Smooth muscle cell of the pulmonary artery (primary cell): ENCODE measurements around the gene HGS. TPM values are rescaled to one million over a fixed set of nuclear protein-coding genes. Genes with fewer than 3 reads are reported as not detected.

ENCODE experiments used
- total RNA-seq: library from RNA; depleted of rRNA; stranded (reverse); fragments of >200 nt; gene quantifications from 2 replicates; pipeline ENCODE4 v1.2.3, GENCODE V29; 2014

The HGS gene
- total RNA-seq: 75.7 and 112 TPM in 2 replicates

GRCh38 chr17:81683584-81684441 lies at the start of gene HGS, which contains the start of gene ARL16:
Gene HGS, plus strand, starts transcription at chr17:81684011. Its CDS starts 56 bp downstream, at chr17:81684067.
Gene ARL16, minus strand, starts transcription at chr17:81683797. Its CDS starts 44 bp downstream, at chr17:81683753.

GRCh38 chr17:81636505-81637288 lies 47.1 kb upstream of the HGS start, which contains the start of the genes NPLOC4 and TSPAN10:
Gene NPLOC4, minus strand, starts transcription at chr17:81637112. Its CDS starts 182 bp downstream, at chr17:81636930.
Gene TSPAN10, plus strand, starts transcription at chr17:81637196. Its CDS starts 5,217 bp downstream, at chr17:81642413.

GRCh38 chr17:81656118-81656743 lies 27.6 kb upstream of the HGS start, which contains the start of gene PDE6G:
Gene PDE6G, minus strand, starts transcription at chr17:81656542. Its CDS starts 3,237 bp downstream, at chr17:81653305.

GRCh38 chr17:81666342-81667191 lies 17.2 kb upstream of the HGS start, which contains the start of the genes CCDC137 and OXLD1:
Gene CCDC137, plus strand, starts transcription at chr17:81666737. Its CDS starts 30 bp downstream, at chr17:81666767.
Gene OXLD1, minus strand, starts transcription at chr17:81666605. Its CDS starts 28 bp downstream, at chr17:81666577.

GRCh38 chr17:81702934-81703746 lies 19.3 kb downstream of the HGS start, which contains the start of gene MRPL12:
Gene MRPL12, plus strand, starts transcription at chr17:81703367. Its CDS starts 135 bp downstream, at chr17:81703502.

GRCh38 chr17:81711814-81712467 lies 28.1 kb downstream of the HGS start, which contains the start of gene SLC25A10:
Gene SLC25A10, plus strand, starts transcription at chr17:81712284. Its CDS starts 143 bp downstream, at chr17:81712427.

Other genes starting within 250 kb of the HGS start
- gene ACTG1, start 171.2 kb upstream of the HGS start, total RNA-seq: 10,617 and 11,641 TPM in 2 replicates
- gene FSCN2, start 155.6 kb upstream of the HGS start, total RNA-seq: 2.0 and 11.0 TPM in 2 replicates
- 19.3 and 22.9 TPM in 2 replicates for gene FAAP100, start 131.7 kb upstream of the HGS start, total RNA-seq
- 91.2 and 127 TPM in 2 replicates for gene NPLOC4, start 46.9 kb upstream of the HGS start, total RNA-seq
- 3.6 TPM in 2 replicates for gene TSPAN10, start 46.8 kb upstream of the HGS start, total RNA-seq
- not detected in 2 replicates for gene PDE6G, start 27.5 kb upstream of the HGS start, total RNA-seq
- gene OXLD1, start 17.4 kb upstream of the HGS start, total RNA-seq: 21.6 and 23.7 TPM in 2 replicates
- gene CCDC137, start 17.3 kb upstream of the HGS start, total RNA-seq: 5.4 and 6.8 TPM in 2 replicates
- gene ARL16, start 214 bp upstream of the HGS start, total RNA-seq: 17.1 and 18.2 TPM in 2 replicates
- gene MRPL12, start 19.4 kb downstream of the HGS start, total RNA-seq: 7.2 and 10.0 TPM in 2 replicates
- gene SLC25A10, start 28.3 kb downstream of the HGS start, total RNA-seq: 5.5 and 8.6 TPM in 2 replicates
- not detected in 2 replicates for gene GCGR, start 120.1 kb downstream of the HGS start, total RNA-seq
- gene MCRIP1, start 149.3 kb downstream of the HGS start, total RNA-seq: 122 and 125 TPM in 2 replicates
- not detected in 2 replicates for gene PPP1R27, start 151.0 kb downstream of the HGS start, total RNA-seq
- gene P4HB, start 176.5 kb downstream of the HGS start, total RNA-seq: 3,676 and 4,428 TPM in 2 replicates
- gene ARHGDIA, start 187.3 kb downstream of the HGS start, total RNA-seq: 216 and 298 TPM in 2 replicates
- 64.1 and 80.7 TPM in 2 replicates for gene ALYREF, start 207.6 kb downstream of the HGS start, total RNA-seq
- 106 TPM in 2 replicates for gene ANAPC11, start 207.7 kb downstream of the HGS start, total RNA-seq
- 0.39 and 0.92 TPM in 2 replicates for gene NPB, start 218.2 kb downstream of the HGS start, total RNA-seq
- 29.5 and 50.7 TPM in 2 replicates for gene PCYT2, start 227.4 kb downstream of the HGS start, total RNA-seq
- 12.8 and 20.4 TPM in 2 replicates for gene SIRT7, start 234.2 kb downstream of the HGS start, total RNA-seq
- gene MAFG, start 243.7 kb downstream of the HGS start, total RNA-seq: 21.5 and 38.8 TPM in 2 replicates